Camera-type eye (tissue), 1 donor: ENCODE data around the gene HSPA12A. TPM values are rescaled to one million over a fixed set of nuclear protein-coding genes. Genes with fewer than 3 reads are reported as not detected.

ENCODE experiments used
- total RNA-seq: library from RNA; depleted of rRNA; stranded (reverse); fragments of >200 nt; gene quantifications from one replicate; pipeline ENCODE4 v1.2.3, GENCODE V29; 2014

HSPA12A gene, protein sequence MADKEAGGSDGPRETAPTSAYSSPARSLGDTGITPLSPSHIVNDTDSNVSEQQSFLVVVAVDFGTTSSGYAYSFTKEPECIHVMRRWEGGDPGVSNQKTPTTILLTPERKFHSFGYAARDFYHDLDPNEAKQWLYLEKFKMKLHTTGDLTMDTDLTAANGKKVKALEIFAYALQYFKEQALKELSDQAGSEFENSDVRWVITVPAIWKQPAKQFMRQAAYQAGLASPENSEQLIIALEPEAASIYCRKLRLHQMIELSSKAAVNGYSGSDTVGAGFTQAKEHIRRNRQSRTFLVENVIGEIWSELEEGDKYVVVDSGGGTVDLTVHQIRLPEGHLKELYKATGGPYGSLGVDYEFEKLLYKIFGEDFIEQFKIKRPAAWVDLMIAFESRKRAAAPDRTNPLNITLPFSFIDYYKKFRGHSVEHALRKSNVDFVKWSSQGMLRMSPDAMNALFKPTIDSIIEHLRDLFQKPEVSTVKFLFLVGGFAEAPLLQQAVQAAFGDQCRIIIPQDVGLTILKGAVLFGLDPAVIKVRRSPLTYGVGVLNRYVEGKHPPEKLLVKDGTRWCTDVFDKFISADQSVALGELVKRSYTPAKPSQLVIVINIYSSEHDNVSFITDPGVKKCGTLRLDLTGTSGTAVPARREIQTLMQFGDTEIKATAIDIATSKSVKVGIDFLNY
- total RNA-seq = 35.0 TPM

DNA sequence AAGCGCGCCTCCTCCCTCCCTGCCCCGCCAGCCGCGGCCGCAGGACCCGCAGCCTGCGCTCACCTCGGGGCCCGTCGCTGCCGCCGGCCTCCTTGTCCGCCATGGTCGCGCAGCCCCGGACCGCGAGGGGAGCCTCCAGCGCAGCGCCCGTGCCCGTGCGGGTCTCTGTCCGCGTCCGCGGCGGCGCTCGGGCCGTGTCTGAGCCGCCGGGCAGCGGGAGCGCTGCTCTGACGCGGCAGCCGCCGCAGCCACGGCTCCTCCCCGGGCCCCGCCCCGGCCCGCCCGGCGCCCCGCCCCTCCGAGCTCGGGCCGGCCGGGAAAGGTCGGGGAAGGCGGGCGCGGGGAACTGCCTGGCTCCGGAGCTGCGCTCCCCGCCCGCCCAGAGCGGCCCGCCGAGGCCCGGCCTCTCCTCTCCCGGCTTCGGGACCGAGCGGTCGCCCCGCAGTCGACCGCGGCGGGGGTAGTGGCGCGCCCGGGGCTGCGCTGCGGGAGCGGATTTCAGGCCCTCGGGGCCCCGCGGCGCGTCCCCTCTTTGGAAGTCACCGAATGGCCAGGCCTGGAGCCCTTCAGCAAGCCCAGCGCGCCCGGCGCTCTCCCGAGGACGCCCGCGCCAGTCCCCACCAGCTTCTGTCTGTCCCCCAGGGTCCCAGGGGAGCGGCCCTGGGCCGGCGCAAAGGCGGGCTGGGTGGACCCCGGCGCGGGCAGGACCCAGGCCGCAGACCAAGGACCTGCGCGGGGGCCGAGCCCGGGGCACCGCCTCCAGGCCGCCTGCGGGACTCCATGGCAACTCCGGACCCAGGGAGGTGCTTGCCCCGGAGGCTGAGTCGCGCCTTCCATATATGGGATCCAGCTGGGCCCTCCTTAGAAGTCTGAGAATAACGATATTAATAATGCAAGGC is at the start of gene HSPA12A:
Gene HSPA12A, minus strand, starts transcription at position 200 of the 899 bp plus-strand sequence. Its CDS starts 97 bp downstream, at position 103.

Other genes with a start within 250 kb of the HSPA12A start
- gene PNLIP, start 196.6 kb downstream of the HSPA12A start, total RNA-seq = not detected
- gene PNLIPRP1, start 151.6 kb downstream of the HSPA12A start, total RNA-seq = not detected
- gene PNLIPRP2, start 121.6 kb downstream of the HSPA12A start, total RNA-seq = not detected
- 1.4 TPM for gene ENO4, start 106.9 kb upstream of the HSPA12A start, total RNA-seq